Measurements from ENCODE around the gene XPR1.
A peak's percentile ranks its signal among the peaks of the same experiment; 100 is the strongest.

Gene XPR1

GRCh38 chr1:180631766-180632325, at the start of gene XPR1:
XPR1 (plus strand) TSS chr1:180632022; CDS start chr1:180632202, 180 bp downstream.
- no peaks in the 10 kb centered on the region for H3K4me1 ChIP-seq (ENCODE audit: control insufficient read depth, insufficient read depth, low read length)
- H3K4me3 ChIP-seq (ENCODE audit: low read length) = peak within 1 kb of the TSS; percentile 66
- peak within 1 kb of the TSS; percentile 68 for H3K9ac ChIP-seq (ENCODE audit: low read length)
- no peaks in the 10 kb centered on the region for H3K36me3 ChIP-seq (ENCODE audit: control insufficient read depth, insufficient read depth, low read length)
- no peaks in the 10 kb centered on the region for H3K27me3 ChIP-seq (ENCODE audit: control insufficient read depth, insufficient read depth, low read length)
- H3K9me3 ChIP-seq (ENCODE audit: control insufficient read depth, low read length) = no peaks in the 10 kb centered on the region

- Histone ChIP-seq H3K4me1 (ENCODE audit: control insufficient read depth, insufficient read depth, low read length) (peaks cover 14% of the 10 kb centered on the region), H3K27me3 (ENCODE audit: control insufficient read depth, insufficient read depth, low read length) (no peaks in the 10 kb centered on the region), H3K4me3 (ENCODE audit: low read length) (no peak overlapping the region), H3K36me3 (ENCODE audit: control insufficient read depth, insufficient read depth, low read length) (no peaks in the 10 kb centered on the region), H3K9ac (ENCODE audit: low read length) (no peak overlapping the region), H3K9me3 (ENCODE audit: control insufficient read depth, low read length) (no peaks in the 10 kb centered on the region)
Measured at GRCh38 chr1:180584869-180585268, 47.0 kb upstream of the XPR1 start.

- H3K27me3 ChIP-seq (ENCODE audit: control insufficient read depth, insufficient read depth, low read length) = no peaks in the 10 kb centered on the region
- H3K4me1 ChIP-seq (ENCODE audit: control insufficient read depth, insufficient read depth, low read length) = peaks cover 11% of the 10 kb centered on the region
- H3K36me3 ChIP-seq (ENCODE audit: control insufficient read depth, insufficient read depth, low read length) = no peaks in the 10 kb centered on the region
- no peaks in the 10 kb centered on the region for H3K9me3 ChIP-seq (ENCODE audit: control insufficient read depth, low read length)
- H3K9ac ChIP-seq (ENCODE audit: low read length) = no peak overlapping the region
- H3K4me3 ChIP-seq (ENCODE audit: low read length) = no peak overlapping the region
Measured at GRCh38 chr1:180585994-180586359, 45.8 kb upstream of the XPR1 start.

- no peaks in the 10 kb centered on the region for H3K9me3 ChIP-seq (ENCODE audit: control insufficient read depth, low read length)
- no peaks in the 10 kb centered on the region for H3K27me3 ChIP-seq (ENCODE audit: control insufficient read depth, insufficient read depth, low read length)
- H3K36me3 ChIP-seq (ENCODE audit: control insufficient read depth, insufficient read depth, low read length) = no peaks in the 10 kb centered on the region
- peaks cover 11% of the 10 kb centered on the region for H3K4me1 ChIP-seq (ENCODE audit: control insufficient read depth, insufficient read depth, low read length)
- H3K4me3 ChIP-seq (ENCODE audit: low read length) = no peak overlapping the region
- H3K9ac ChIP-seq (ENCODE audit: low read length) = no peak overlapping the region
Measured at GRCh38 chr1:180586671-180587155, 45.1 kb upstream of the XPR1 start.

- Histone ChIP-seq H3K4me1 (ENCODE audit: control insufficient read depth, insufficient read depth, low read length) (peaks cover 11% of the 10 kb centered on the region), H3K4me3 (ENCODE audit: low read length) (no peak overlapping the region), H3K9me3 (ENCODE audit: control insufficient read depth, low read length) (no peaks in the 10 kb centered on the region), H3K27me3 (ENCODE audit: control insufficient read depth, insufficient read depth, low read length) (no peaks in the 10 kb centered on the region), H3K36me3 (ENCODE audit: control insufficient read depth, insufficient read depth, low read length) (no peaks in the 10 kb centered on the region), H3K9ac (ENCODE audit: low read length) (no peak overlapping the region)
Measured at GRCh38 chr1:180588121-180588520, 43.7 kb upstream of the XPR1 start.

- peaks cover 7% of the 10 kb centered on the region for H3K27me3 ChIP-seq (ENCODE audit: control insufficient read depth, insufficient read depth, low read length)
- H3K4me3 ChIP-seq (ENCODE audit: low read length) = no peak overlapping the region
- no peaks in the 10 kb centered on the region for H3K36me3 ChIP-seq (ENCODE audit: control insufficient read depth, insufficient read depth, low read length)
- H3K9me3 ChIP-seq (ENCODE audit: control insufficient read depth, low read length) = no peaks in the 10 kb centered on the region
- H3K9ac ChIP-seq (ENCODE audit: low read length) = no peak overlapping the region
- H3K4me1 ChIP-seq (ENCODE audit: control insufficient read depth, insufficient read depth, low read length) = peaks cover 7% of the 10 kb centered on the region
Measured at GRCh38 chr1:180590889-180591288, 40.9 kb upstream of the XPR1 start.

GRCh38 chr1:180593382-180593781, 38.4 kb upstream of the XPR1 start:
- H3K9ac ChIP-seq (ENCODE audit: low read length) = no peak overlapping the region
- H3K4me3 ChIP-seq (ENCODE audit: low read length) = no peak overlapping the region
- H3K27me3 ChIP-seq (ENCODE audit: control insufficient read depth, insufficient read depth, low read length) = peaks cover 7% of the 10 kb centered on the region
- H3K4me1 ChIP-seq (ENCODE audit: control insufficient read depth, insufficient read depth, low read length) = peaks cover 2% of the 10 kb centered on the region
- H3K36me3 ChIP-seq (ENCODE audit: control insufficient read depth, insufficient read depth, low read length) = no peaks in the 10 kb centered on the region
- no peaks in the 10 kb centered on the region for H3K9me3 ChIP-seq (ENCODE audit: control insufficient read depth, low read length)

GRCh38 chr1:180594723-180595122, 37.1 kb upstream of the XPR1 start:
- H3K9ac ChIP-seq (ENCODE audit: low read length) = no peak overlapping the region
- peaks cover 7% of the 10 kb centered on the region for H3K27me3 ChIP-seq (ENCODE audit: control insufficient read depth, insufficient read depth, low read length)
- no peak overlapping the region for H3K4me3 ChIP-seq (ENCODE audit: low read length)
- H3K4me1 ChIP-seq (ENCODE audit: control insufficient read depth, insufficient read depth, low read length) = peaks cover 10% of the 10 kb centered on the region
- no peaks in the 10 kb centered on the region for H3K36me3 ChIP-seq (ENCODE audit: control insufficient read depth, insufficient read depth, low read length)
- no peaks in the 10 kb centered on the region for H3K9me3 ChIP-seq (ENCODE audit: control insufficient read depth, low read length)

- H3K27me3 ChIP-seq (ENCODE audit: control insufficient read depth, insufficient read depth, low read length) = peaks cover 7% of the 10 kb centered on the region
- no peaks in the 10 kb centered on the region for H3K36me3 ChIP-seq (ENCODE audit: control insufficient read depth, insufficient read depth, low read length)
- no peak overlapping the region for H3K4me3 ChIP-seq (ENCODE audit: low read length)
- H3K9me3 ChIP-seq (ENCODE audit: control insufficient read depth, low read length) = no peaks in the 10 kb centered on the region
- no peak overlapping the region for H3K9ac ChIP-seq (ENCODE audit: low read length)
- peaks cover 10% of the 10 kb centered on the region for H3K4me1 ChIP-seq (ENCODE audit: control insufficient read depth, insufficient read depth, low read length)
Measured at GRCh38 chr1:180595966-180596365, 35.9 kb upstream of the XPR1 start.

GRCh38 chr1:180597520-180597919, 34.3 kb upstream of the XPR1 start:
- Histone ChIP-seq H3K4me3 (ENCODE audit: low read length) (no peak overlapping the region), H3K9me3 (ENCODE audit: control insufficient read depth, low read length) (no peaks in the 10 kb centered on the region), H3K9ac (ENCODE audit: low read length) (no peak overlapping the region), H3K27me3 (ENCODE audit: control insufficient read depth, insufficient read depth, low read length) (peaks cover 7% of the 10 kb centered on the region), H3K4me1 (ENCODE audit: control insufficient read depth, insufficient read depth, low read length) (peaks cover 10% of the 10 kb centered on the region), H3K36me3 (ENCODE audit: control insufficient read depth, insufficient read depth, low read length) (no peaks in the 10 kb centered on the region)

GRCh38 chr1:180598333-180598974, 33.4 kb upstream of the XPR1 start:
- Histone ChIP-seq H3K27me3 (ENCODE audit: control insufficient read depth, insufficient read depth, low read length) (peaks cover 7% of the 10 kb centered on the region), H3K36me3 (ENCODE audit: control insufficient read depth, insufficient read depth, low read length) (no peaks in the 10 kb centered on the region), H3K4me1 (ENCODE audit: control insufficient read depth, insufficient read depth, low read length) (peaks cover 10% of the 10 kb centered on the region), H3K4me3 (ENCODE audit: low read length) (no peak overlapping the region), H3K9ac (ENCODE audit: low read length) (no peak overlapping the region), H3K9me3 (ENCODE audit: control insufficient read depth, low read length) (no peaks in the 10 kb centered on the region)

- Histone ChIP-seq H3K4me3 (ENCODE audit: low read length) (no peak overlapping the region), H3K4me1 (ENCODE audit: control insufficient read depth, insufficient read depth, low read length) (peaks cover 10% of the 10 kb centered on the region)
Measured at GRCh38 chr1:180600343-180600742, 31.5 kb upstream of the XPR1 start.

More at GRCh38 chr1:180600343-180600742, 31.5 kb upstream of the XPR1 start:
- Histone ChIP-seq H3K27me3 (ENCODE audit: control insufficient read depth, insufficient read depth, low read length) (peaks cover 1% of the 10 kb centered on the region), H3K36me3 (ENCODE audit: control insufficient read depth, insufficient read depth, low read length) (no peaks in the 10 kb centered on the region), H3K9me3 (ENCODE audit: control insufficient read depth, low read length) (no peaks in the 10 kb centered on the region), H3K9ac (ENCODE audit: low read length) (no peak overlapping the region)

Measured in mucosa of stomach (tissue), 1 donor.